CD4-positive, CD25-positive, alpha-beta regulatory T cell (primary cell): Measurements from ENCODE around the gene ZFYVE21. TPM values are rescaled to one million over a fixed set of nuclear protein-coding genes. Genes with fewer than 3 reads are reported as not detected.

Experiments used
- ATAC-seq, 2 donors: fragments of 150-1000 bp; cut with Tn5 transposase; one replicate each; pipeline ENCODE4 v1.10.0; 2021; ENCODE audit warnings: low read depth in 2 of 2, moderate number of reproducible peaks in 2 of 2, moderate library complexity in 1 of 2
- DNase-seq, 3 donors: peaks; one replicate each; pipeline versions ENCODE4 v3.0.0 to v3.0.0-alpha.2; 2012 to 2022; ENCODE audit warnings: mixed read lengths in 1 of 3
- H3K27ac ChIP-seq: one replicate; pipeline ENCODE4 v1.7.0; 2013; ENCODE audit warnings: mild to moderate bottlenecking, low read length; ENCODE audit not compliant: insufficient read depth, poor library complexity, severe bottlenecking
- H3K27me3 ChIP-seq: one replicate; pipeline ENCODE4 v1.7.0; 2013; ENCODE audit warnings: low read length; ENCODE audit not compliant: control insufficient read depth, insufficient read depth
- H3K36me3 ChIP-seq: one replicate; pipeline ENCODE4 v1.7.0; 2013; ENCODE audit warnings: mild to moderate bottlenecking, low read length, moderate library complexity; ENCODE audit not compliant: control insufficient read depth, insufficient read depth
- H3K4me1 ChIP-seq: 2 replicates; pipeline ENCODE4 v1.7.0; 2013; ENCODE audit warnings: mild to moderate bottlenecking, low read length; ENCODE audit not compliant: insufficient read depth, control insufficient read depth, poor library complexity, severe bottlenecking
- H3K4me3 ChIP-seq: one replicate; pipeline ENCODE4 v1.7.0; 2013; ENCODE audit warnings: low read depth, mild to moderate bottlenecking, low read length, moderate library complexity
- H3K9me3 ChIP-seq, 2 experiments: 1 replicate in 1 of 2; 2 replicates in 1 of 2; pipeline ENCODE4 v1.7.0; 2013; ENCODE audit warnings: low read length in 2 of 2, mild to moderate bottlenecking in 1 of 2, moderate library complexity in 1 of 2; ENCODE audit not compliant: control insufficient read depth in 2 of 2
- H3K27ac Mint-ChIP-seq, 3 donors: one replicate each; pipeline ENCODE4 v1.8.0; 2020 to 2022; ENCODE audit warnings: mild to moderate bottlenecking in 3 of 3, mixed read lengths in 3 of 3, moderate library complexity in 2 of 3
- H3K27me3 Mint-ChIP-seq: one replicate; pipeline ENCODE4 v1.8.0; 2022; ENCODE audit warnings: mild to moderate bottlenecking, mixed read lengths
- H3K36me3 Mint-ChIP-seq: one replicate; pipeline ENCODE4 v1.8.0; 2020; ENCODE audit warnings: mixed read lengths
- H3K4me1 Mint-ChIP-seq, 4 donors: one replicate each; pipeline ENCODE4 v1.8.0; 2020 to 2022; ENCODE audit warnings: mixed read lengths in 4 of 4, mild to moderate bottlenecking in 1 of 4
- H3K4me3 Mint-ChIP-seq, 4 donors: one replicate each; pipeline ENCODE4 v1.8.0; 2020 to 2022; ENCODE audit warnings: mild to moderate bottlenecking in 4 of 4, mixed read lengths in 4 of 4, moderate library complexity in 3 of 4
- H3K9me3 Mint-ChIP-seq, 7 donors: one replicate each; pipeline ENCODE4 v1.8.0; 2020 to 2022; ENCODE audit warnings: mixed read lengths in 7 of 7, mild to moderate bottlenecking in 3 of 7, moderate library complexity in 2 of 7
- polyA plus RNA-seq, 4 donors: library from polyadenylated mRNA; unstranded; fragments of 300-500 nt; fragmentation: Illumina TruSeq; gene quantifications; one replicate each; pipeline ENCODE4 v1.2.3, GENCODE V29; 2021
- total RNA-seq: library from RNA; stranded (reverse); gene quantifications from one replicate; pipeline ENCODE4 v1.2.3, GENCODE V29; 2022

ZFYVE21 gene
- total and polyA plus RNA-seq, 5 donors from 2014 or later, result 12.1 to 25.0 (median 15.1) TPM

DNA sequence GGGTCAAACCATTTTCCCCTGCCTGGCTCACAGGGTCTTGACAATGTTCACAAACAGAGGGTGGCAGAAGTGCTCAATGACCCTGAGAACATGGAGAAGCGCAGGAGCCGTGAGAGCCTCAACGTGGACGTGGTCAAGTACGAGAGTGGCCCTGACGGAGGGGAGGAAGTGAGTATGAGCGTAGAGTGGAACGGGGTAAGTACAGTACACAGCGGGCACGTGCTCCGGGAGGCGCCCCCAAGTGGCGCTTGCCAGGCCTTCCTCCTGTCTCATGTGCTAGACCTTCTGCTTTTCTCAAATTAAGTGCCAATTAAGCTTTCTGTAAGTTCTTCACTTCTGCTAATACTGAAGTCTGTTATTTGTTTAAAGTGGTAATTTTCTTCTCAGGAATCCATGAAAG lies 36.3 kb upstream of the ZFYVE21 start:
- peak in 2 of 3 donors; percentile 29 to 48 for DNase-seq
- Mint-ChIP-seq H3K27ac (peak overlapping the region in 1 of 3 donors; percentile 8), H3K4me1 (no peaks in the 10 kb centered on the region), H3K4me3 (no peak overlapping the region), H3K27me3 (no peaks in the 10 kb centered on the region), H3K36me3 (peaks cover 45% of the 10 kb centered on the region), H3K9me3 (no peaks in the 10 kb centered on the region)
- Histone ChIP-seq H3K4me3 (no peak overlapping the region), H3K27me3 (no peaks in the 10 kb centered on the region), H3K9me3 (no peaks in the 10 kb centered on the region), H3K27ac (no peak overlapping the region), H3K36me3 (peaks cover 91% of the 10 kb centered on the region), H3K4me1 (no peaks in the 10 kb centered on the region)
- peak; percentile 65 to 79 for ATAC-seq

DNA sequence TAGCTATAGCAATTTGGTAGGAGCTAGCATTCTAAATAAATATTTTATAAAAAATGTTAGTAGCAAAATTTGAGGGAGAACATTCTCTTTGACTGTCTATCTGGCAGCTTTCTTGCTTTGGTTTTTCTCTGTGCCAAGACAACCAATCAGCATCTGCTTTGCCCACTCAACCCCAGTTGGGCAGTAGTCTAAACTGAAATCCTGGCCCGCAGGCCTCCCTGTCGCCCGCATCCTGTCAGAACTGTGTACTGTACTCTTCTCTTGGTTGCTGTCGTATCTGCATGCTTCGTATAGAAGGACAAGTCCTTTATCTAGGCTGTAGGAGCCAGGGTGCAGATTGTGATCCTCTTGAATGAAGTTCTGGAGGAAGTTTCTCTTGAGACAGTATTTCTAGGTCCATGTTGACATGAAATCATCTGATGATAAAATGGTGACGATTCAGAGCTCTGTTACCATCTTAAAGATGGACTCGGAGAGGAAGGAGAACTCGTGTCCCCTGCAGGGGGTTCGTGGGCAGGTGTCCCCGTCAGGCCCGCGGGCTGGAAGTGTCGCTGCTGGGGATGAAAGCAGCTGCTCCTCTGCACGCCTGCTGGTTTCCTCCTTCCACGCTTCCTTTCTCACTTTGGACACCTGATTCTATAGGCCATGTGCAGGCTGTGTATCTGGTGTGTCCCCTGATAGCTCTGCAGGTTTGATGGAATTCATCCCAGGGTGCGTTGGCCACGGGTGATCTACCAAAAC lies 34.9 kb upstream of the ZFYVE21 start:
- no peaks in the 10 kb centered on the region for H3K4me1 ChIP-seq
- no peaks in the 10 kb centered on the region for H3K27me3 ChIP-seq
- ATAC-seq (no peak), DNase-seq (no peak)
- H3K27me3 Mint-ChIP-seq, result no peaks in the 10 kb centered on the region
- H3K36me3 Mint-ChIP-seq, result peaks cover 43% of the 10 kb centered on the region
- peaks cover 92% of the 10 kb centered on the region for H3K36me3 ChIP-seq
- H3K9me3 Mint-ChIP-seq, result no peaks in the 10 kb centered on the region
- H3K4me1 Mint-ChIP-seq, result no peaks in the 10 kb centered on the region
- no peak overlapping the region for H3K27ac ChIP-seq
- no peaks in the 10 kb centered on the region for H3K9me3 ChIP-seq
- no peak overlapping the region for H3K27ac Mint-ChIP-seq
- no peak overlapping the region for H3K4me3 ChIP-seq
- no peak overlapping the region for H3K4me3 Mint-ChIP-seq

DNA sequence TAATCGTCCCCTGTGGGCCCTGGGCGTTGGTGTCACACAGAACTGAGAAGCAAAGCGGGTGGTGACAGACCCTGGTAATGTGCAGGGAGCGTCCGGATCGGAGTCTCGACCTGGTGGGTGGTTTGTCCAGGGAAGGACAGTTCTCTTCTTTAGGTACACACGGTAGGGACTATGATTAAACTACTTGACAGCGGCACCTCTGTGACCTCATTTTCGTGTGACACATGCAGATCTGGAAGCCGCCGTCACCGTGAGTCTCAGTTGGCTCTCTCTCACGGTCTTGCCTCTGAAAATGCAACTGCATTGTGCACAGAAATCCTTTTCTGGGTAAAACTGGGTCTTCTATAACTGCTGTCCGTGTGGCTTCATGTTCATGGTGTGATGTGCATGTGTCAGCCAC lies 32.5 kb upstream of the ZFYVE21 start:
- H3K9me3 ChIP-seq, result no peaks in the 10 kb centered on the region
- H3K4me1 ChIP-seq, result no peaks in the 10 kb centered on the region
- H3K9me3 Mint-ChIP-seq, result no peaks in the 10 kb centered on the region
- H3K27ac ChIP-seq, result no peak overlapping the region
- H3K4me3 Mint-ChIP-seq, result no peak overlapping the region
- no peak overlapping the region for H3K4me3 ChIP-seq
- DNase-seq (no peak), ATAC-seq (no peak)
- H3K27me3 Mint-ChIP-seq, result no peaks in the 10 kb centered on the region
- H3K4me1 Mint-ChIP-seq, result no peaks in the 10 kb centered on the region
- peaks cover 37% of the 10 kb centered on the region for H3K36me3 Mint-ChIP-seq
- H3K27me3 ChIP-seq, result no peaks in the 10 kb centered on the region
- peaks cover 93% of the 10 kb centered on the region for H3K36me3 ChIP-seq
- no peak overlapping the region for H3K27ac Mint-ChIP-seq

DNA sequence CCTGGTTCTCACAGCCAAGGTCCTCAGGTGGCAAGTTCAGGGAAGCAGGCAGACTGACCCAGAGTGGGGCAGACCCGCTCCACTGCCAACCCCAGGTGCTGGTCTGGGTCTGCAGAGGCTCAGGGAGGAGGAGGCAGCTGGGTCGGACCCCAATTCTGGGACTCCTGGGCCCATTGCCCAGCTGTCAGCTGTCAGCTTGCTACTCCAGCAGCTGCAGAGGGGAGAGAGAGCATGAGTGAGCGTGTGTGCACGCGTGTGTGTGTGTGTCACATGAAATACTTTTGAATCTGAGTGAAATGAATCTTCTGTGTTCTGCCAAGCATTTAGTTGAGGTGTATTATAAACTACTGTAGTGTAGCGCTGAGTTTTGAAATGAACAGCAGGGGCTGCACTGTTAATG lies 31.1 kb upstream of the ZFYVE21 start:
- H3K4me1 ChIP-seq, result no peaks in the 10 kb centered on the region
- no peaks in the 10 kb centered on the region for H3K9me3 Mint-ChIP-seq
- peaks cover 0 to 2% (median under 1%) of the 10 kb centered on the region in 4 donors for H3K4me1 Mint-ChIP-seq
- no peak for ATAC-seq
- H3K27ac ChIP-seq, result no peak overlapping the region
- no peak overlapping the region for H3K4me3 ChIP-seq
- no peak overlapping the region for H3K4me3 Mint-ChIP-seq
- DNase-seq, result no peak
- no peaks in the 10 kb centered on the region for H3K27me3 ChIP-seq
- peaks cover 30% of the 10 kb centered on the region for H3K36me3 Mint-ChIP-seq
- no peaks in the 10 kb centered on the region for H3K9me3 ChIP-seq
- no peaks in the 10 kb centered on the region for H3K27me3 Mint-ChIP-seq
- peaks cover 93% of the 10 kb centered on the region for H3K36me3 ChIP-seq
- H3K27ac Mint-ChIP-seq, result no peak overlapping the region

DNA sequence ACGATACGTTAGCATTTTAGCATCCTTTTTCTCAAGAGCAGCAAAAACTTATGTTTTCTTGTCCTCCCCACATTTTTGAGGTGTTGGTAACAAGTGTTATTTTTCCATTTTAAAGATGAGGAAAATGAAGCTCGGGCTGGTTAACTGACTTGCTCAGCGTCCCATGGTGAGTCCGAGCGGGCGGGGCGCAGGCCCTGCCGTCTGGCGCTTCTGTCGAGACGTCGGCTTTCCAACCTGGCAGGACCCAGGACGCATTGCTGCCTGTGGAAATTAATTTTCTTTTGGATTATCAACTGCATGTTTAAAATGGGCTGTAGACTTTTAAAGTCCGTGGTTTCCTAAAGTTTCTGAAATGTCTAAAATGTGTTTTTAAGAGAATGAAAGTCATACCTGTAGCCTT lies 30.7 kb upstream of the ZFYVE21 start:
- ATAC-seq (no peak), DNase-seq (no peak)
- no peaks in the 10 kb centered on the region for H3K9me3 ChIP-seq
- peaks cover 91% of the 10 kb centered on the region for H3K36me3 ChIP-seq
- Mint-ChIP-seq H3K27me3 (no peaks in the 10 kb centered on the region), H3K27ac (no peak overlapping the region), H3K4me1 (peaks cover 0 to 4% (median 2%) of the 10 kb centered on the region in 4 donors), H3K9me3 (no peaks in the 10 kb centered on the region), H3K4me3 (no peak overlapping the region), H3K36me3 (peaks cover 29% of the 10 kb centered on the region)
- no peaks in the 10 kb centered on the region for H3K4me1 ChIP-seq
- H3K4me3 ChIP-seq, result no peak overlapping the region
- no peak overlapping the region for H3K27ac ChIP-seq
- no peaks in the 10 kb centered on the region for H3K27me3 ChIP-seq

DNA sequence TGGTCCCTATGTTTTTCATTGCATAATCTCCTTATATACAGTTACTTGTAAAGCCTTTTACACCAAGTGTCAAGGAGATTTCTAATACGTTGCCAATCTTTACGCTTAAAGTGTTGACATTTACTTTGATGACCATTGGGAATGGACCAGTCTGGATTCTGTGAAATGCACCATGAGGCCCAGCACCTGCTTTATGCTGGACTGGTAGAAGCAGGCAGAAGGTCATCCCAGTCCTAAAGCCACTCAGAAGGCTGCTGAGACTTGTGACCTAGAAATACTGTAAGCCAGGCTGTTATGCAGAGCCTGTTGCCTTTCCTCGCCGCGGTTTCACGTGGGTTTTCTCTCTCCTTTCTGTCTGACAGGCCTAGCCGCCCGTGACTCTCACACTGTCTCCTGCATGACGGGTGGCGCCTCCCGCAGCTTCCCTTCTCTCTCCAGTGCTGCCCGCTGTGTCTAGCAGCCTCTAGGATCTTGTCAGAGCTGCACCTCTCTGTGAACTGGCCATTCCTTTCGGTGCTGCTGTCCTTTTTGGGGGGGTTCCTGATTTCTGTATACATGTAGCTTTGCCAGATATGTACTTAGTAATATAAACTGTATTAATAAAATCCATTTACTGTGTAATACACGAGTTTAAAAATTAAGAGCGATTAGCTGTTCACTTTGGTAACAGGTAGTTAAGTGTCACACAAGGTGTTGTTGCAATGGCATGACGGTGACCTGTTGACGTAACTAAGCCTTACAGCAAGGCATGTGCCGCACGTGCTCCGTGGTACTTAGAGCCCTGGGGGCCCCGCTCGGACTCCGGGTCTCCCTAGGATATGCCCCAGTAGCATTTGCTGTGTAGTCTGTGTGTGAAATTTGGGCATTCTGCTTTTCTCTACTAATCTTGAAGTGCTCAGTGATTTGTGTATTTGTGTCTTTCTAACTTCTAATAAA lies 30.1 kb upstream of the ZFYVE21 start:
- DNase-seq (no peak), ATAC-seq (no peak)
- Histone ChIP-seq H3K27me3 (no peaks in the 10 kb centered on the region), H3K9me3 (no peaks in the 10 kb centered on the region), H3K27ac (no peak overlapping the region), H3K36me3 (peaks cover 87% of the 10 kb centered on the region), H3K4me3 (no peak overlapping the region), H3K4me1 (no peaks in the 10 kb centered on the region)
- peaks cover 28% of the 10 kb centered on the region for H3K36me3 Mint-ChIP-seq
- peaks cover 0 to 4% (median 3%) of the 10 kb centered on the region in 4 donors for H3K4me1 Mint-ChIP-seq
- H3K27ac Mint-ChIP-seq, result no peak overlapping the region
- H3K9me3 Mint-ChIP-seq, result no peaks in the 10 kb centered on the region
- H3K27me3 Mint-ChIP-seq, result no peaks in the 10 kb centered on the region
- H3K4me3 Mint-ChIP-seq, result no peak overlapping the region

DNA sequence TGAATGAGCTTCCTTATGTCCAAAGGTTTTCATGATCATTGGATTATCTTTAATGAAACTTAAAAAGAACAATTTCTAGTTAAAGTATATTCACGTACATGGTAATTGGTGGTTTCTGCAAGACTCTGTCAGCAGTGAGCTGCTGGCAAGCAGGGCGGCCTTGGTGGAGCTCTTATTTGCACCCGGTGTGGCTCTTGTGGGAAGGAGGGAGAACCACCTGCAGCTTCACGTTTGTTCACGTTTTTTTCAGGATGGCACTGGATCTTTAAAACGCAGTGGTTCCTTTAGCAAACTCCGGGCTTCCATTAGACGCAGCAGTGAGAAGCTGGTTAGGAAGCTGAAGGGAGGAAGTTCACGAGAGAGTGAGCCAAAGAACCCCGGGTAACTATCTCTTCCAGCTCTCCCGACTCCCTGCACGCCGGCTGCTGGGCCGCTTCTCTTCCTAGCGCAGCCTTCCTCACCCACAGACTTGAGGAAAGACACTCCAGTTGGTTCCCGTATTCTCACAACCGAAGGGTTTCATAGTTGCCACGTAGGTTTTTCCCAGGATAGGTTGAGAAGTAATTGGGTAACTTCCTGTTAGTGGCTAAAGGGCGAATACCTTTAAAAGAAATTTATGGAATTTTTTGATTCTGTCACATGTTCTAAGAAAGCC lies 28.7 kb upstream of the ZFYVE21 start:
- Histone ChIP-seq H3K27me3 (no peaks in the 10 kb centered on the region), H3K4me3 (no peak overlapping the region), H3K27ac (no peak overlapping the region), H3K4me1 (no peaks in the 10 kb centered on the region), H3K36me3 (peaks cover 83% of the 10 kb centered on the region), H3K9me3 (no peaks in the 10 kb centered on the region)
- Mint-ChIP-seq H3K27me3 (no peaks in the 10 kb centered on the region), H3K36me3 (peaks cover 20% of the 10 kb centered on the region), H3K4me3 (no peak overlapping the region), H3K4me1 (peaks cover 0 to 4% (median 3%) of the 10 kb centered on the region in 4 donors), H3K9me3 (no peaks in the 10 kb centered on the region), H3K27ac (no peak overlapping the region)
- ATAC-seq, result no peak
- no peak for DNase-seq
